ENCODE measurements around the gene DUOX1. TPM values are rescaled to one million over a fixed set of nuclear protein-coding genes. Genes with fewer than 3 reads are reported as not detected.

DUOX1 gene
- total and polyA plus RNA-seq, 7 experiments from 2014 or later: 0.05 to 2.0 (median 0.76) TPM; not detected in 3

- intact Hi-C loops (cut with micrococcal nuclease): loop anchor here (10.0 kb wide), 2 partner anchors 76 to 486 kb away; no protein-coding TSS in a partner anchor
- H3K36me3 ChIP-seq (ENCODE audit: control insufficient read depth in 2 of 3, insufficient read depth in 3 of 3, low read length in 3 of 3): no peaks in the 10 kb centered on the region
- no peak overlapping the region for H3K4me3 ChIP-seq (ENCODE audit: low read length)
- H3K4me1 Mint-ChIP-seq: peaks cover 0 to 13% (median 6%) of the 10 kb centered on the region in 7 donors
- H3K27me3 ChIP-seq (ENCODE audit: control insufficient read depth in 2 of 2, insufficient read depth in 2 of 2, low read length in 2 of 2): peaks cover 0 to 8% of the 10 kb centered on the region in 2 donors
- ATAC-seq (no peak), DNase-seq (no peak)
- H3K4me1 ChIP-seq (ENCODE audit: control insufficient read depth in 2 of 2, insufficient read depth in 2 of 2, low read length in 2 of 2): no peaks in the 10 kb centered on the region
- H3K36me3 Mint-ChIP-seq: no peaks in the 10 kb centered on the region
- no peaks in the 10 kb centered on the region for H3K9me3 ChIP-seq (ENCODE audit: control insufficient read depth in 2 of 3, low read length in 3 of 3)
- ChIA-PET POLR2A (no interaction called here), CTCF (interaction anchor here (1.1 kb wide), 1 partner anchor 11 kb away, joined by 3 read pairs; no protein-coding TSS in a partner anchor)
- no peak overlapping the region for H3K27ac ChIP-seq (ENCODE audit: low read depth, low read length)
- H3K4me3 Mint-ChIP-seq: peak overlapping the region in 7 of 10 donors; percentile 14 to 69 (median 34)
- H3K27me3 Mint-ChIP-seq: peaks cover 61 to 81% (median 65%) of the 10 kb centered on the region in 5 donors
- no peak overlapping the region for H3K27ac Mint-ChIP-seq
- peaks cover 0 to 2% (median 0%) of the 10 kb centered on the region in 11 donors for H3K9me3 Mint-ChIP-seq
Observed at GRCh38 chr15:45128971-45129639, 689 bp upstream of the DUOX1 start.

DNA sequence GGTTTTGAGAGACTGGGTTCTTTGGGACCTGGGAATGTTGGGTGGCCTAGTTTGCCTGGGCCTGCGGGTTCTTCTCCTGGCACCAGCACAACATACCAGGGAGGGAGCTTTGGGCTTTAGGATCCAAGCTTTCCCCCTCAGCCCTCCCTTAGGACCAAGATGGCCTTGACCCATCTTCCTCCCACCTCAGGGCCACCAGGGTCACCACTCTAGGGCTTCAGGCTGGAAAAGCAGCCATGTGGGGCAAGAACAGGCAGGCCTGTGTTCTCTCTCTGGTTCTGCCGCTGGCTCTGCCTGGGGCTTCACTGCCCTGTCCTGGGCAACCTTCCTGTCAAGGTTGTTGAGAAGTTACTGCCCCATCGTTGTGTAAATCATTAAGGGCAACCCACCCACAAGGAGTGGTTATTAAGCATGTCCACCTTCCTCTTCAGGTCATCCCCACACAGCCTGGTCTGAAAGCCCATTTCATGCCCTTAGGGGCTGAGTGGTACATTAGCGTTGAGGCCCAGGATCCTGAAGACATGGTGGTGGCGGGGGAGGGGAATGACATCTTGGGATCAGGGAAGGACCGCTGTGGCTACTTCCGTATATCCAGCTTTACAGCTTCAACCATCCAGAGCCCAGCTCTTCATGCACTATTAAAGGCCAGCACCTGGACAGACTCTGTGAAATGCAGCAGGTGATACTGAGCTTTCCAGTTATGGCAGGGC is 652 bp downstream of the DUOX1 start:
- no peak overlapping the region for H3K27ac ChIP-seq (ENCODE audit: low read depth, low read length)
- peaks cover 58 to 80% (median 65%) of the 10 kb centered on the region in 5 donors for H3K27me3 Mint-ChIP-seq
- ChIA-PET POLR2A (no interaction called here), CTCF (interaction anchor here (1.1 to 1.4 kb wide), 2 partner anchors 9 to 12 kb away, joined by 3 to 5 read pairs; no protein-coding TSS in a partner anchor)
- no peak overlapping the region for H3K27ac Mint-ChIP-seq
- H3K4me1 ChIP-seq (ENCODE audit: control insufficient read depth in 2 of 2, insufficient read depth in 2 of 2, low read length in 2 of 2): no peaks in the 10 kb centered on the region
- H3K4me3 ChIP-seq (ENCODE audit: low read length): no peak overlapping the region
- peaks cover 5 to 15% of the 10 kb centered on the region in 2 donors for H3K27me3 ChIP-seq (ENCODE audit: control insufficient read depth in 2 of 2, insufficient read depth in 2 of 2, low read length in 2 of 2)
- ATAC-seq (no peak), DNase-seq (no peak)
- H3K4me3 Mint-ChIP-seq: peak overlapping the region in 9 of 10 donors; percentile 4 to 73 (median 43)
- H3K36me3 Mint-ChIP-seq: peaks cover 0 to 2% (median 0%) of the 10 kb centered on the region in 5 donors
- H3K9me3 ChIP-seq (ENCODE audit: control insufficient read depth in 2 of 3, low read length in 3 of 3): no peaks in the 10 kb centered on the region
- peaks cover 0 to 2% (median 0%) of the 10 kb centered on the region in 11 donors for H3K9me3 Mint-ChIP-seq
- peaks cover 4 to 21% (median 12%) of the 10 kb centered on the region in 7 donors for H3K4me1 Mint-ChIP-seq
- intact Hi-C loops (cut with micrococcal nuclease): no loop called here
- no peaks in the 10 kb centered on the region for H3K36me3 ChIP-seq (ENCODE audit: control insufficient read depth in 2 of 3, insufficient read depth in 3 of 3, low read length in 3 of 3)

DNA sequence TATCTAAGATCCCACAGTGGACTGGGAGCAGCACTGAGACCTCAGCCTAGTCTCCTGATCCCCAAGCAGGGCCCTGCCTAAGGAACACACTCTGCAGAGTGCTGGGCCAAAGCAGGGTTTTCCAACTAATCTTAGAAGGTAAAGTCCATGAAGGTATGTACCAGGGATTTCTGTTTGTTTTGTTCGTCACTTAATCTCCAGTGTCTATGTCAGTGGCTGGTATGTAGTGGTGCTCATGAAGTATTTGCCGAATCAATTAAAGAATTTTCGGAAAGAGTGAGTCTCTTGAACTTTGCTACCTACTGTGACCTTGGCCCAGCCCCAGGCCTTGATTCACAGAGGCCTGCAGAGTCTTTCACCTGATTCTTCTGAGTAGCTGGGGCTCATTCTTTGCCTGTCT is 1.7 kb downstream of the DUOX1 start:
- ChIA-PET CTCF (interaction anchor here (1.9 kb wide), 1 partner anchor 13 kb away, joined by 7 read pairs; no protein-coding TSS in a partner anchor), POLR2A (no interaction called here)
- H3K4me1 Mint-ChIP-seq: peaks cover 4 to 28% (median 17%) of the 10 kb centered on the region in 7 donors

DNA sequence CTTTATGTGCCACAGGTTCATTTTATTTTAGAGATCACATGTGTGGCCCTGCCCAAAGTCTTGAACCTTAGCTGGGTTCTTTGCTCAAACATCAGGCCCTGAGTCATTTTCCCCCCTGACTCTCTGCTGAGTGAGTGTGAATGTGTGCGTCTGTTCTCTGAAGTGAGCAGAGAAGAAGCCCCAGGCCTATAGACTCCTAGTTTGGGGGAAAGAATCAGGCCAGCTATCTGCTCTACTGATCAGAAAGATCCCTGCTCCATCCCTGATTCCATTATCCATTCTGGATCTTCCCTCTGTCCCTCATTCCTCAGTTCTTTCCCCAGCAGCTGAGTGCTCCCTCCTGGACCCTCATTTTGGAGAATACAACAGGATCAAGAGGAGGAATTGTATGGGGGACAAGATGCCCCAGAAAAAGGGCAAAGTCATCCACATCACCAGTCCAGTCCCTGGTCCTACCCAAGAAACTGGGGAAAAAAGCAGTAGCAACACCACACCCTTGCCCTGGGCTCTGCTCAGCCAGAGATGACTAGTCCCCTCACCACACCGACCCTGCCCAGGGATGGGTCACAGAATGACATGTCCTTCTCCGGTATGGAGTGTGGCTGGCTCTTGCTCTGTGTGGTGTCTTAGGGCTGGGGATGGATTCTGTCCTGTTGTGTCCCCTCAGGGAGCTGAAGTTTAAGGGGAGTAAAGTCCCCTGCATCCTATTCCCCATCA is 3.2 kb downstream of the DUOX1 start:
- peaks cover 0 to 6% of the 10 kb centered on the region in 2 donors for H3K4me1 ChIP-seq (ENCODE audit: control insufficient read depth in 2 of 2, insufficient read depth in 2 of 2, low read length in 2 of 2)
- H3K27ac ChIP-seq (ENCODE audit: low read depth, low read length): no peak overlapping the region
- H3K9me3 Mint-ChIP-seq: no peaks in the 10 kb centered on the region
- H3K27ac Mint-ChIP-seq: no peak overlapping the region
- no peak overlapping the region for H3K4me3 ChIP-seq (ENCODE audit: low read length)
- H3K27me3 Mint-ChIP-seq: peaks cover 50 to 76% (median 58%) of the 10 kb centered on the region in 5 donors
- POLR2A ChIA-PET: interaction anchor here (1.5 kb wide), 1 partner anchor 15 kb away, joined by 4 read pairs; no protein-coding TSS in a partner anchor
- DNase-seq (no peak), ATAC-seq (no peak)
- no peaks in the 10 kb centered on the region for H3K36me3 ChIP-seq (ENCODE audit: control insufficient read depth in 2 of 3, insufficient read depth in 3 of 3, low read length in 3 of 3)
- CTCF ChIA-PET: interaction anchor here (0.7 to 1.9 kb wide), 4 partner anchors 12 to 22 kb away, joined by 3 to 7 read pairs (median 4); no protein-coding TSS in a partner anchor
- peaks cover 0 to 2% (median 0%) of the 10 kb centered on the region in 5 donors for H3K36me3 Mint-ChIP-seq
- peaks cover 5 to 13% of the 10 kb centered on the region in 2 donors for H3K27me3 ChIP-seq (ENCODE audit: control insufficient read depth in 2 of 2, insufficient read depth in 2 of 2, low read length in 2 of 2)
- intact Hi-C loops (cut with micrococcal nuclease): no loop called here
- peak overlapping the region in 1 of 10 donors; percentile 22 for H3K4me3 Mint-ChIP-seq
- no peaks in the 10 kb centered on the region for H3K9me3 ChIP-seq (ENCODE audit: control insufficient read depth in 2 of 3, low read length in 3 of 3)
- peaks cover 4 to 29% (median 18%) of the 10 kb centered on the region in 7 donors for H3K4me1 Mint-ChIP-seq

More for the DNA sequence above, 1.7 kb downstream of the DUOX1 start:
- Histone ChIP-seq H3K27me3 (ENCODE audit: control insufficient read depth in 2 of 2, insufficient read depth in 2 of 2, low read length in 2 of 2) (peaks cover 5 to 15% of the 10 kb centered on the region in 2 donors), H3K27ac (ENCODE audit: low read depth, low read length) (no peak overlapping the region), H3K4me1 (ENCODE audit: control insufficient read depth in 2 of 2, insufficient read depth in 2 of 2, low read length in 2 of 2) (peaks cover 0 to 6% of the 10 kb centered on the region in 2 donors), H3K9me3 (ENCODE audit: control insufficient read depth in 2 of 3, low read length in 3 of 3) (no peaks in the 10 kb centered on the region), H3K36me3 (ENCODE audit: control insufficient read depth in 2 of 3, insufficient read depth in 3 of 3, low read length in 3 of 3) (no peaks in the 10 kb centered on the region), H3K4me3 (ENCODE audit: low read length) (no peak overlapping the region)
- no peak for ATAC-seq
- Mint-ChIP-seq H3K9me3 (no peaks in the 10 kb centered on the region), H3K4me3 (no peak overlapping the region), H3K27ac (no peak overlapping the region), H3K36me3 (peaks cover 0 to 2% (median 0%) of the 10 kb centered on the region in 5 donors), H3K27me3 (peaks cover 53 to 76% (median 60%) of the 10 kb centered on the region in 5 donors)
- no peak for DNase-seq
- intact Hi-C loops (cut with micrococcal nuclease): no loop called here

DNA sequence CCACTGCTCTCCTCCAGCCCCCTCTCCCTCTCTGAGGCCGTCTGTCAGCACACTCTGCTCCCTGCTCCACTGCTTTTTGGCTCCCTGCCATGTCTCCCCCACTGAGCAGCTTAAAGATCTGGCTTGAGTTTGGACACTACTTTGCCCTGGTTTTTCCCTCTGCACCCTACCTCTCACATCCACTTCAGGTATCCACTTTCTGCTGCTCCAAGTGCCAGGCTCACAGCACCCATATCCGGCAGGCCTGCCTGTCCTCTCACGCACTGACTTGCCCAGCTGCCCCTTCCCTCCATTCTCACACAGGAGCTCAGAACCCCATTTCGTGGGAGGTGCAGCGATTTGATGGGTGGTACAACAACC is 3.7 kb downstream of the DUOX1 start:
- CTCF ChIA-PET: interaction anchor here (0.7 to 1.1 kb wide), 2 partner anchors 16 to 22 kb away, joined by 3 to 5 read pairs; no protein-coding TSS in a partner anchor
- ATAC-seq (no peak), DNase-seq (no peak)
- H3K36me3 ChIP-seq (ENCODE audit: control insufficient read depth in 2 of 3, insufficient read depth in 3 of 3, low read length in 3 of 3): no peaks in the 10 kb centered on the region
- intact Hi-C loops (cut with micrococcal nuclease): no loop called here
- Mint-ChIP-seq H3K9me3 (no peaks in the 10 kb centered on the region), H3K27ac (no peak overlapping the region), H3K36me3 (peaks cover 0 to 2% (median 0%) of the 10 kb centered on the region in 5 donors), H3K4me1 (peaks cover 4 to 25% (median 15%) of the 10 kb centered on the region in 7 donors), H3K27me3 (peaks cover 45 to 70% (median 56%) of the 10 kb centered on the region in 5 donors), H3K4me3 (peak overlapping the region in 1 of 10 donors; percentile 40)
- H3K27ac ChIP-seq (ENCODE audit: low read depth, low read length): no peak overlapping the region
- no peaks in the 10 kb centered on the region for H3K9me3 ChIP-seq (ENCODE audit: control insufficient read depth in 2 of 3, low read length in 3 of 3)
- peaks cover 5 to 13% of the 10 kb centered on the region in 2 donors for H3K27me3 ChIP-seq (ENCODE audit: control insufficient read depth in 2 of 2, insufficient read depth in 2 of 2, low read length in 2 of 2)
- no peak overlapping the region for H3K4me3 ChIP-seq (ENCODE audit: low read length)
- POLR2A ChIA-PET: no interaction called here
- H3K4me1 ChIP-seq (ENCODE audit: control insufficient read depth in 2 of 2, insufficient read depth in 2 of 2, low read length in 2 of 2): peaks cover 0 to 6% of the 10 kb centered on the region in 2 donors

DNA sequence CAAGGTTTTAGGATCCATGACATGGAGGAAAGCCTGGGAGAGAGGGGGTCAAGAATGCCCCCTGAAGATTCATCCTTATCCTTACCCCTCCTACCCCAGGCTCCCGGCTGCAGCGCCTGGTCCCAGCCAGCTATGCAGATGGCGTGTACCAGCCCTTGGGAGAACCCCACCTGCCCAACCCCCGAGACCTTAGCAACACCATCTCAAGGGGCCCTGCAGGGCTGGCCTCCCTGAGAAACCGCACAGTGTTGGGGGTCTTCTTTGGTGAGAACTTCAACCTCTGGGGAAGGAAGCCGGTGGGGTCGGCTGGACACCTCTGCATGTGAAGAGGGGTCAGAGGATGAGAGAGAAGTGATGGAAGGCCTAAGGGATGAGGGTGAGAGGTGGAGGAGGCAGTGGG is 4.3 kb downstream of the DUOX1 start:
- Mint-ChIP-seq H3K27ac (no peak overlapping the region), H3K27me3 (peaks cover 40 to 65% (median 51%) of the 10 kb centered on the region in 5 donors)

More for the DNA sequence above, 4.3 kb downstream of the DUOX1 start:
- ChIA-PET POLR2A (no interaction called here), CTCF (interaction anchor here (0.7 to 1.1 kb wide), 2 partner anchors 16 to 21 kb away, joined by 3 to 5 read pairs; no protein-coding TSS in a partner anchor)
- DNase-seq (no peak), ATAC-seq (no peak)
- no peaks in the 10 kb centered on the region for H3K9me3 ChIP-seq (ENCODE audit: control insufficient read depth in 2 of 3, low read length in 3 of 3)
- no peak overlapping the region for H3K4me3 ChIP-seq (ENCODE audit: low read length)
- H3K4me1 Mint-ChIP-seq: peaks cover 4 to 22% (median 13%) of the 10 kb centered on the region in 7 donors
- peaks cover 0 to 2% (median 0%) of the 10 kb centered on the region in 5 donors for H3K36me3 Mint-ChIP-seq
- H3K27me3 ChIP-seq (ENCODE audit: control insufficient read depth in 2 of 2, insufficient read depth in 2 of 2, low read length in 2 of 2): peaks cover 5 to 13% of the 10 kb centered on the region in 2 donors
- no peaks in the 10 kb centered on the region for H3K9me3 Mint-ChIP-seq
- H3K4me1 ChIP-seq (ENCODE audit: control insufficient read depth in 2 of 2, insufficient read depth in 2 of 2, low read length in 2 of 2): peaks cover 0 to 6% of the 10 kb centered on the region in 2 donors
- no peak overlapping the region for H3K27ac ChIP-seq (ENCODE audit: low read depth, low read length)
- H3K36me3 ChIP-seq (ENCODE audit: control insufficient read depth in 2 of 3, insufficient read depth in 3 of 3, low read length in 3 of 3): no peaks in the 10 kb centered on the region
- H3K4me3 Mint-ChIP-seq: peak overlapping the region in 5 of 10 donors; percentile 47 to 76 (median 71)
- intact Hi-C loops (cut with micrococcal nuclease): no loop called here
